IMR-90 (cell line): ENCODE results near the gene RNF133. TPM values are rescaled to one million over a fixed set of nuclear protein-coding genes. Genes with fewer than 3 reads are reported as not detected.

Experiments
- ATAC-seq: fragments of 200-7000 bp; cut with Tn5 transposase; 2 replicates; pipeline ENCODE4 v1.9.1; 2020; ENCODE audit warnings: low read depth, mild to moderate bottlenecking, moderate library complexity
- BruUV-seq: library from RNA; stranded (reverse); fragments of 400-500 nt; replicated peaks from 2 replicates; lab custom pipeline; 2021; lab: Mats Ljungman, UMichigan
- CTCF ChIA-PET: fragments of 300-600 bp; formaldehyde crosslinking; extraction: SDS; loops from one replicate; lab custom pipeline; 2021; ENCODE audit warnings: antibody characterized with exemption; lab: Yijun Ruan, JAX
- POLR2A ChIA-PET: fragments of 300-600 bp; sonication (Branson Sonifier 250); formaldehyde crosslinking; loops from one replicate; lab custom pipeline; 2022; ENCODE audit warnings: antibody characterized with exemption; ENCODE audit not compliant: unreplicated experiment; lab: Charles Lee
- DNase-seq: peaks from one replicate; pipeline ENCODE4 v3.0.0; 2013
- H2AFZ ChIP-seq: replicated peaks from 2 replicates; pipeline ENCODE3; 2013; ENCODE audit warnings: low read length, mild to moderate bottlenecking; ENCODE audit not compliant: poor library complexity
- H2AK5ac ChIP-seq: 2 replicates; pipeline ENCODE4 v1.6.1; 2013; ENCODE audit warnings: low read depth, low read length, inconsistent platforms
- H2AK9ac ChIP-seq: replicated peaks from 2 replicates; pipeline ENCODE3; 2013; ENCODE audit warnings: mild to moderate bottlenecking, low read depth, low read length, moderate library complexity; ENCODE audit not compliant: poor library complexity
- H2BK120ac ChIP-seq: 2 replicates; pipeline ENCODE4 v1.6.1; 2013; ENCODE audit warnings: low read depth, low read length, inconsistent platforms
- H2BK15ac ChIP-seq: 3 replicates; pipeline ENCODE4 v1.6.1; 2013; ENCODE audit warnings: low read depth, low read length, inconsistent platforms
- H2BK20ac ChIP-seq: 2 replicates; pipeline ENCODE4 v1.6.1; 2013; ENCODE audit warnings: low read depth, mild to moderate bottlenecking, inconsistent platforms, low read length, moderate library complexity
- H2BK5ac ChIP-seq: 2 replicates; pipeline ENCODE4 v1.6.1; 2013; ENCODE audit warnings: mild to moderate bottlenecking, low read depth, low read length, inconsistent platforms; ENCODE audit not compliant: poor library complexity, severe bottlenecking
- H3K14ac ChIP-seq: replicated peaks from 2 replicates; pipeline ENCODE4 v1.6.1; 2013; ENCODE audit warnings: low read depth, low read length, inconsistent platforms
- H3K18ac ChIP-seq: 2 replicates; pipeline ENCODE4 v1.6.1; 2013; ENCODE audit warnings: low read depth, low read length, control low read depth
- H3K23ac ChIP-seq: 2 replicates; pipeline ENCODE4 v1.6.1; 2013; ENCODE audit warnings: low read depth, low read length, inconsistent platforms
- H3K27ac ChIP-seq: 2 replicates; pipeline ENCODE4 v1.5.1; 2013; ENCODE audit warnings: mild to moderate bottlenecking, control low read depth, low read length; ENCODE audit not compliant: insufficient read depth
- H3K27me3 ChIP-seq: 2 replicates; pipeline ENCODE4 v1.6.1; 2013; ENCODE audit warnings: low read length; ENCODE audit not compliant: control insufficient read depth, insufficient read depth
- H3K36me3 ChIP-seq: 2 replicates; pipeline ENCODE4 v1.6.1; 2013; ENCODE audit warnings: low read length, mixed read lengths; ENCODE audit not compliant: control insufficient read depth, insufficient read depth
- H3K4ac ChIP-seq: 2 replicates; pipeline ENCODE4 v1.6.1; 2013; ENCODE audit warnings: low read depth, low read length, inconsistent platforms
- H3K4me1 ChIP-seq: 2 replicates; pipeline ENCODE4 v1.6.1; 2013; ENCODE audit warnings: low read length, mixed read lengths; ENCODE audit not compliant: control insufficient read depth, insufficient read depth
- H3K4me2 ChIP-seq: 2 replicates; pipeline ENCODE4 v1.6.1; 2013; ENCODE audit warnings: low read depth, mild to moderate bottlenecking, control low read depth, low read length, moderate library complexity
- H3K4me3 ChIP-seq: 2 replicates; pipeline ENCODE4 v1.5.1; 2013; ENCODE audit warnings: low read depth, mild to moderate bottlenecking, control low read depth, low read length, moderate library complexity; ENCODE audit not compliant: insufficient read depth
- H3K56ac ChIP-seq: 2 replicates; pipeline ENCODE4 v1.6.1; 2013; ENCODE audit warnings: low read length, inconsistent platforms; ENCODE audit not compliant: insufficient read depth; ENCODE audit errors: extremely low read depth
- H3K79me1 ChIP-seq, 2 experiments: 2 replicates each; pipeline ENCODE4 v1.6.1; 2013; ENCODE audit warnings: low read length in 2 of 2, inconsistent platforms in 1 of 2, low read depth in 1 of 2
- H3K9ac ChIP-seq: 2 replicates; pipeline ENCODE4 v1.6.1; 2013; ENCODE audit warnings: low read depth, low read length, control low read depth
- H3K9me1 ChIP-seq: 2 replicates; pipeline ENCODE4 v1.6.1; 2013; ENCODE audit warnings: low read length, inconsistent platforms; ENCODE audit not compliant: insufficient read depth
- H3K9me3 ChIP-seq: 2 replicates; pipeline ENCODE4 v1.6.1; 2013; ENCODE audit warnings: low read length; ENCODE audit not compliant: control insufficient read depth, insufficient read depth
- H4K20me1 ChIP-seq: 2 replicates; pipeline ENCODE4 v1.6.1; 2013; ENCODE audit warnings: low read length, inconsistent platforms; ENCODE audit not compliant: insufficient read depth
- H4K5ac ChIP-seq: 2 replicates; pipeline ENCODE4 v1.6.1; 2013; ENCODE audit warnings: mild to moderate bottlenecking, low read depth, low read length, control low read depth
- H4K8ac ChIP-seq, 2 experiments: 2 replicates each; pipeline ENCODE4 v1.6.1; 2013; ENCODE audit warnings: low read depth in 2 of 2, low read length in 2 of 2, control low read depth in 1 of 2, inconsistent platforms in 1 of 2
- H4K91ac ChIP-seq: 2 replicates; pipeline ENCODE4 v1.6.1; 2013; ENCODE audit warnings: low read depth, low read length, inconsistent platforms; ENCODE audit not compliant: insufficient read depth
- BHLHE40 ChIP-seq: fragments of 150-350 bp; IDR thresholded peaks from 2 replicates; pipeline ENCODE4 v1.6.1; 2016; ENCODE audit warnings: mild to moderate bottlenecking, low read depth, low read length
- CEBPB ChIP-seq: IDR thresholded peaks from 2 replicates; pipeline ENCODE4 v1.6.1; 2012; ENCODE audit warnings: low read depth, low read length, improper control_type of control experiment
- CHD1 ChIP-seq: IDR thresholded peaks from 2 replicates; pipeline ENCODE4 v1.6.1; 2012; ENCODE audit warnings: low read depth, low read length, improper control_type of control experiment
- ELK1 ChIP-seq: fragments of 150-350 bp; IDR thresholded peaks from 2 replicates; pipeline ENCODE4 v1.6.1; 2016; ENCODE audit warnings: low read depth, mild to moderate bottlenecking, low read length, moderate library complexity, borderline replicate concordance
- FOS ChIP-seq: fragments of 150-350 bp; IDR thresholded peaks from 2 replicates; pipeline ENCODE4 v1.6.1; 2016; ENCODE audit warnings: low read depth, low read length
- MAZ ChIP-seq: IDR thresholded peaks from 2 replicates; pipeline ENCODE4 v1.6.1; 2012; ENCODE audit warnings: low read depth, mild to moderate bottlenecking, low read length, improper control_type of control experiment, moderate library complexity, borderline replicate concordance
- NFE2L2 ChIP-seq: fragments of 150-350 bp; IDR thresholded peaks from 2 replicates; pipeline ENCODE4 v1.6.1; 2016; ENCODE audit warnings: low read depth, mild to moderate bottlenecking, low read length
- RAD21 ChIP-seq: IDR thresholded peaks from 2 replicates; pipeline ENCODE4 v1.6.1; 2012; ENCODE audit warnings: low read length, improper control_type of control experiment
- WGBS, 2 experiments: methylation state at CpG; one replicate each; pipeline versions ENCODE4 v1.1.5 to v1.1.7; 2013; ENCODE audit warnings: missing lambda C conversion rate in 2 of 2; ENCODE audit not compliant: insufficient read length in 1 of 2; ENCODE audit errors: extremely low coverage in 2 of 2; 5-methylcytosine and 5-hydroxymethylcytosine counted together
- dilution Hi-C: fragments of 300-500 bp; cut with HindIII; formaldehyde crosslinking; loops from one replicate; pipeline ENCODE4 v1.14.3; 2018; ENCODE audit warnings: low sequenced_read_pairs; ENCODE audit not compliant: unreplicated experiment
- in situ Hi-C: fragments of 300-500 bp; cut with MboI; formaldehyde crosslinking; loops from 3 replicates; pipeline ENCODE4 v1.14.3; 2019; ENCODE audit warnings: low sequenced_read_pairs, inconsistent platforms, mixed read lengths
- intact Hi-C: fragments of 100-400 bp; cut with micrococcal nuclease; formaldehyde crosslinking; loops from 2 replicates; pipeline ENCODE4 v1.10.0; 2022
- polyA plus RNA-seq, 3 experiments: library from polyadenylated mRNA; depleted of rRNA; stranded (reverse); fragments of >200 nt; gene quantifications; 2 replicates each; pipeline ENCODE4 v1.2.3, GENCODE V29; 2012; ENCODE audit warnings: low replicate concordance in 1 of 3
- total RNA-seq: library from RNA; depleted of rRNA; stranded (reverse); fragments of >200 nt; gene quantifications from 2 replicates; pipeline ENCODE4 v1.2.3, GENCODE V29; 2012
- TF ChIP-seq, protein P1 (sequence below): fragments of 150-350 bp; IDR thresholded peaks from 2 replicates; pipeline ENCODE4 v1.6.1; 2017; ENCODE audit warnings: mild to moderate bottlenecking, antibody characterized with exemption, low read length, low read depth
- TF ChIP-seq, protein P2 (sequence below): conservative IDR thresholded peaks from 2 replicates; pipeline ENCODE4 v1.5.1; 2012; ENCODE audit warnings: mild to moderate bottlenecking, low read depth, low read length, improper control_type of control experiment

RNF133 gene
- total and polyA plus RNA-seq, 2 of the 4 experiments (the other 2 are of a cell fraction) = not detected

DNA sequence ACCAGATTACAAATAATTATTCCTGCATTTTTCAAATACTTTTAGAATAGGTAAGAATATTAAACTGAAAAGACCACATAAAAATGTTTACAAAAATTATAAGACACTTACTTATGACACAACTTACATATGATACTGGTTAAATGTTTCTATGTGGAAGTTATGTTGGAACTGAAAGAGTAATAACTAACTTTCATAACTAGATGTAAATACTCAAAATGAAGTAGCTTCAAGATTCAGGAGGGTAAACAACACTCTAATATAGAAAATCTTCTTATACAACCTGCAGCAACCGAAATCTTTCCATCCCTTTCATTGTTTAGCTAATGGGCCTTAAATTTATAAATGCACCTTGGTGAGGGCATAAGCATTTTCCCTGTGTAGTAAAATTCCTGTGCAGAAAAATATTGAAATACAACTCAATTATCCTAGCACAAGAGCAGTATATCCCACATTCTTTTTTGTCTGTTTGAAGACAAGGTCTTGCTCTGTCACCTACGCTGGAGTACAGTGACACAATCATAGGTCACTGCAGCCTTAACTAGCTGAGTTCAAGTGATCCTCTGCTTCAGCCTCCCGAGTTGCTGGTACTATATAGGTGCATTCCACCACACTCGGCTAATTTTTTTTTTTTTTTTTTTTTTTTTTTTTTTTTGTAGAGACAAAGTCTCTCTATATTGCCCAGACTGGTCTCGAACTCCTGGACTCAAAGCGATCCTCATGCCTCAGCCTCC is 18.6 kb upstream of the RNF133 start:
- TF ChIP-seq CHD1 = no peak
- no peak for TF ChIP-seq CEBPB
- TF ChIP-seq BHLHE40 = no peak
- TF ChIP-seq MAZ = no peak
- no peak for TF ChIP-seq FOS
- TF ChIP-seq NFE2L2 = no peak
- TF ChIP-seq RAD21 = no peak
- no peak for TF ChIP-seq ELK1
- TF ChIP-seq, protein P1, sequence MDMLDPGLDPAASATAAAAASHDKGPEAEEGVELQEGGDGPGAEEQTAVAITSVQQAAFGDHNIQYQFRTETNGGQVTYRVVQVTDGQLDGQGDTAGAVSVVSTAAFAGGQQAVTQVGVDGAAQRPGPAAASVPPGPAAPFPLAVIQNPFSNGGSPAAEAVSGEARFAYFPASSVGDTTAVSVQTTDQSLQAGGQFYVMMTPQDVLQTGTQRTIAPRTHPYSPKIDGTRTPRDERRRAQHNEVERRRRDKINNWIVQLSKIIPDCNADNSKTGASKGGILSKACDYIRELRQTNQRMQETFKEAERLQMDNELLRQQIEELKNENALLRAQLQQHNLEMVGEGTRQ = no peak
- TF ChIP-seq, protein P2, sequence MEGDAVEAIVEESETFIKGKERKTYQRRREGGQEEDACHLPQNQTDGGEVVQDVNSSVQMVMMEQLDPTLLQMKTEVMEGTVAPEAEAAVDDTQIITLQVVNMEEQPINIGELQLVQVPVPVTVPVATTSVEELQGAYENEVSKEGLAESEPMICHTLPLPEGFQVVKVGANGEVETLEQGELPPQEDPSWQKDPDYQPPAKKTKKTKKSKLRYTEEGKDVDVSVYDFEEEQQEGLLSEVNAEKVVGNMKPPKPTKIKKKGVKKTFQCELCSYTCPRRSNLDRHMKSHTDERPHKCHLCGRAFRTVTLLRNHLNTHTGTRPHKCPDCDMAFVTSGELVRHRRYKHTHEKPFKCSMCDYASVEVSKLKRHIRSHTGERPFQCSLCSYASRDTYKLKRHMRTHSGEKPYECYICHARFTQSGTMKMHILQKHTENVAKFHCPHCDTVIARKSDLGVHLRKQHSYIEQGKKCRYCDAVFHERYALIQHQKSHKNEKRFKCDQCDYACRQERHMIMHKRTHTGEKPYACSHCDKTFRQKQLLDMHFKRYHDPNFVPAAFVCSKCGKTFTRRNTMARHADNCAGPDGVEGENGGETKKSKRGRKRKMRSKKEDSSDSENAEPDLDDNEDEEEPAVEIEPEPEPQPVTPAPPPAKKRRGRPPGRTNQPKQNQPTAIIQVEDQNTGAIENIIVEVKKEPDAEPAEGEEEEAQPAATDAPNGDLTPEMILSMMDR = no peak
- no peak overlapping the region for H2AK9ac ChIP-seq
- H2BK120ac ChIP-seq = no peak overlapping the region
- POLR2A ChIA-PET = no interaction called here
- no peak overlapping the region for H3K4me2 ChIP-seq
- H2BK15ac ChIP-seq = no peak overlapping the region
- no peak overlapping the region for H2AK5ac ChIP-seq
- H3K36me3 ChIP-seq = no peaks in the 10 kb centered on the region
- no peak overlapping the region for H3K4me3 ChIP-seq
- no peaks in the 10 kb centered on the region for H3K27me3 ChIP-seq
- DNase-seq = no peak
- peaks cover 3% of the 10 kb centered on the region; the same call in 1 of the 2 replicates for H3K9me3 ChIP-seq
- no peak overlapping the region for H3K27ac ChIP-seq
- dilution Hi-C loops = no loop called here
- H3K9me1 ChIP-seq = no peaks in the 10 kb centered on the region
- H3K4me1 ChIP-seq = no peaks in the 10 kb centered on the region
- no peak overlapping the region for H4K8ac ChIP-seq
- no peak overlapping the region for H4K91ac ChIP-seq
- no peaks in the 10 kb centered on the region for H3K79me1 ChIP-seq
- no peak overlapping the region for H2AFZ ChIP-seq
- H3K18ac ChIP-seq = no peak overlapping the region
- H4K5ac ChIP-seq = no peak overlapping the region
- no peak overlapping the region for H3K14ac ChIP-seq
- no peak overlapping the region for H3K9ac ChIP-seq
- CTCF ChIA-PET = no interaction called here
- H3K56ac ChIP-seq = no peak overlapping the region
- no peak overlapping the region for H3K23ac ChIP-seq
- no TSS peak for BruUV-seq
- intact Hi-C loops = no loop called here
- H2BK20ac ChIP-seq = no peak overlapping the region
- no CpG with 5 or more reads among the region's 6 CpGs for WGBS, 2 experiments
- ATAC-seq = no peak
- no peak overlapping the region for H3K4ac ChIP-seq
- H2BK5ac ChIP-seq = no peak overlapping the region
- in situ Hi-C loops = no loop called here
- H4K20me1 ChIP-seq = no peaks in the 10 kb centered on the region
